Cardiac muscle cell (in vitro differentiated cells and primary cell): ENCODE results near the gene POLE2. TPM values are rescaled to one million over a fixed set of nuclear protein-coding genes. Genes with fewer than 3 reads are reported as not detected.
"Not testable (repeated sequence)": the region's sequence is repeated elsewhere in the genome, so short reads cannot be mapped to it uniquely, and the experiment has no call there.

Experiments
- DNase-seq, 2 donors: peaks; one replicate each; pipeline versions ENCODE4 v3.0.0 to v3.0.0-alpha.2; 2010 to 2017; ENCODE audit warnings: low read depth in 1 of 2, low spot score in 1 of 2
- H3K27ac ChIP-seq: fragments of 200-600 bp; sonication (generic); 2 replicates; pipeline ENCODE4 v1.5.1; 2016
- H3K27me3 ChIP-seq: fragments of 200-600 bp; sonication (generic); 2 replicates; pipeline ENCODE4 v1.6.0; 2016; ENCODE audit warnings: control low read depth
- H3K36me3 ChIP-seq: fragments of 200-600 bp; sonication (generic); 2 replicates; pipeline ENCODE4 v1.5.1; 2016; ENCODE audit warnings: control low read depth
- H3K4me1 ChIP-seq: fragments of 200-600 bp; sonication (generic); 2 replicates; pipeline ENCODE4 v1.8.1; 2017; ENCODE audit warnings: low read depth, mild to moderate bottlenecking, mixed run types
- H3K4me3 ChIP-seq: fragments of 200-600 bp; sonication (generic); 2 replicates; pipeline ENCODE4 v1.5.1; 2016; ENCODE audit warnings: mild to moderate bottlenecking
- H3K9me3 ChIP-seq: fragments of 200-600 bp; sonication (generic); 2 replicates; pipeline ENCODE4 v1.5.1; 2017; ENCODE audit warnings: low read depth, mild to moderate bottlenecking, control low read depth
- polyA plus RNA-seq: library from polyadenylated mRNA; unstranded; fragments of >200 nt; fragmentation: Nextera tagmentation; extraction: Ambion mirVana; gene quantifications from 2 replicates; pipeline ENCODE4 v1.2.1, GENCODE V29; 2016
- total RNA-seq: library from RNA; depleted of rRNA; stranded (reverse); fragments of >200 nt; gene quantifications from 2 replicates; pipeline ENCODE4 v1.2.3, GENCODE V29; 2016
- TF ChIP-seq, protein P1 (sequence below): IDR thresholded peaks from 2 replicates; pipeline ENCODE4 v1.5.1; 2012; ENCODE audit warnings: low read depth, mild to moderate bottlenecking, low read length

Gene POLE2
- total and polyA plus RNA-seq, 2 experiments from 2014 or later: 4.5 to 9.0 TPM

DNA sequence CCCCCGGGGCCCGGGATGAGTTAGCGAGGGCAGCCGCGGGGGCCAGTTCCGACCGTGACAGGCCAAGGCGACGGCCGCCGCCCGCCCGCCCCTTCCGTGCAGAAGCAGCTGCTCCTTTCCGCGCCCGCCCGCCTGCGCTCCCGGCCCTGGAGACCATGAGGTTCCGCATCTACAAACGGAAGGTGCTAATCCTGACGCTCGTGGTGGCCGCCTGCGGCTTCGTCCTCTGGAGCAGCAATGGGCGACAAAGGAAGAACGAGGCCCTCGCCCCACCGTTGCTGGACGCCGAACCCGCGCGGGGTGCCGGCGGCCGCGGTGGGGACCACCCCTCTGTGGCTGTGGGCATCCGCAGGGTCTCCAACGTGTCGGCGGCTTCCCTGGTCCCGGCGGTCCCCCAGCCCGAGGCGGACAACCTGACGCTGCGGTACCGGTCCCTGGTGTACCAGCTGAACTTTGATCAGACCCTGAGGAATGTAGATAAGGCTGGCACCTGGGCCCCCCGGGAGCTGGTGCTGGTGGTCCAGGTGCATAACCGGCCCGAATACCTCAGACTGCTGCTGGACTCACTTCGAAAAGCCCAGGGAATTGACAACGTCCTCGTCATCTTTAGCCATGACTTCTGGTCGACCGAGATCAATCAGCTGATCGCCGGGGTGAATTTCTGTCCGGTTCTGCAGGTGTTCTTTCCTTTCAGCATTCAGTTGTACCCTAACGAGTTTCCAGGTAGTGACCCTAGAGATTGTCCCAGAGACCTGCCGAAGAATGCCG, 66.7 kb downstream of the POLE2 start:
- H3K27ac ChIP-seq: peak overlapping the region; percentile 96
- DNase-seq: peak in 1 of 2 donors; percentile 65
- H3K27me3 ChIP-seq: no peaks in the 10 kb centered on the region
- H3K9me3 ChIP-seq: no peaks in the 10 kb centered on the region
- TF ChIP-seq, protein P1, sequence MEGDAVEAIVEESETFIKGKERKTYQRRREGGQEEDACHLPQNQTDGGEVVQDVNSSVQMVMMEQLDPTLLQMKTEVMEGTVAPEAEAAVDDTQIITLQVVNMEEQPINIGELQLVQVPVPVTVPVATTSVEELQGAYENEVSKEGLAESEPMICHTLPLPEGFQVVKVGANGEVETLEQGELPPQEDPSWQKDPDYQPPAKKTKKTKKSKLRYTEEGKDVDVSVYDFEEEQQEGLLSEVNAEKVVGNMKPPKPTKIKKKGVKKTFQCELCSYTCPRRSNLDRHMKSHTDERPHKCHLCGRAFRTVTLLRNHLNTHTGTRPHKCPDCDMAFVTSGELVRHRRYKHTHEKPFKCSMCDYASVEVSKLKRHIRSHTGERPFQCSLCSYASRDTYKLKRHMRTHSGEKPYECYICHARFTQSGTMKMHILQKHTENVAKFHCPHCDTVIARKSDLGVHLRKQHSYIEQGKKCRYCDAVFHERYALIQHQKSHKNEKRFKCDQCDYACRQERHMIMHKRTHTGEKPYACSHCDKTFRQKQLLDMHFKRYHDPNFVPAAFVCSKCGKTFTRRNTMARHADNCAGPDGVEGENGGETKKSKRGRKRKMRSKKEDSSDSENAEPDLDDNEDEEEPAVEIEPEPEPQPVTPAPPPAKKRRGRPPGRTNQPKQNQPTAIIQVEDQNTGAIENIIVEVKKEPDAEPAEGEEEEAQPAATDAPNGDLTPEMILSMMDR: no peak
- peaks cover 6% of the 10 kb centered on the region for H3K36me3 ChIP-seq
- H3K4me1 ChIP-seq: peaks cover 19% of the 10 kb centered on the region
- peak overlapping the region; percentile 83 for H3K4me3 ChIP-seq

GRCh38 chr14:49620182-49621113, 67.6 kb downstream of the POLE2 start, which contains the start of the genes MGAT2 and RPL36AL:
Gene MGAT2, plus strand, starts transcription at chr14:49620799. Its CDS starts 470 bp downstream, at chr14:49621269.
Gene RPL36AL, minus strand, starts transcription at chr14:49620626. Its CDS starts 1,522 bp downstream, at chr14:49619104.
- Histone ChIP-seq H3K9me3 (no peaks in the 10 kb centered on the region), H3K4me1 (peaks cover 19% of the 10 kb centered on the region), H3K27ac (peak within 1 kb of the TSS; percentile 96), H3K27me3 (no peaks in the 10 kb centered on the region), H3K36me3 (peaks cover 6% of the 10 kb centered on the region), H3K4me3 (peak within 1 kb of the TSS; percentile 83)
- TF ChIP-seq, protein P1: peak; percentile 40
- DNase-seq: peak; percentile 97 to 99

GRCh38 chr14:49619730-49620129, 68.3 kb downstream of the POLE2 start:
- Histone ChIP-seq H3K27me3 (no peaks in the 10 kb centered on the region), H3K4me1 (peaks cover 19% of the 10 kb centered on the region), H3K36me3 (peaks cover 7% of the 10 kb centered on the region), H3K9me3 (no peaks in the 10 kb centered on the region), H3K4me3 (peak overlapping the region; percentile 83), H3K27ac (peak overlapping the region; percentile 96)
- DNase-seq: no peak
- TF ChIP-seq, protein P1: no peak

DNA sequence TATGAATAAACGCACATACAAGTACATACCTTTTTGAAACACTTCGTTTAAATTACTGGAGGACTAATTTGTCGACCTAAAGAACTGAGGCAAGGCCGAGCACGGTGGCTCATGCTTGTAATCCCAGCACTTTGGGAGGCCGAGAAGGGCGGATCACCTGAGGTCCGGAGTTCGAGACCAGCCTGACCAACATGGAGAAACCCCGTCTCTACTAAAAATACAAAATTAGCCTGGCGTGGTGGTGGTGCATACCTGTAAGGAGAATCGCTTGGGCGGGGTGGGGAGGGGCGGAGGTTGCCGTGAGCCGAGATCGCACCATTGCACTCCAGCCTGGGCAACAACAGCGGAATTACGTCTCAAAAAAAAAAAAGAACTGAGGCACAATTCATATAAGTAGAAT, 68.7 kb downstream of the POLE2 start:
- not testable (repeated sequence) for DNase-seq, H3K36me3 ChIP-seq, H3K27me3 ChIP-seq, H3K9me3 ChIP-seq
- Histone ChIP-seq H3K4me3 (peak overlapping the region; percentile 83), H3K4me1 (peaks cover 19% of the 10 kb centered on the region), H3K27ac (peak overlapping the region; percentile 96)

- H3K27me3 ChIP-seq: no peaks in the 10 kb centered on the region
- no peak for DNase-seq
- H3K4me1 ChIP-seq: peaks cover 14% of the 10 kb centered on the region
- H3K4me3 ChIP-seq: no peak overlapping the region
- TF ChIP-seq, protein P1: no peak
- peaks cover 9% of the 10 kb centered on the region for H3K36me3 ChIP-seq
- H3K9me3 ChIP-seq: no peaks in the 10 kb centered on the region
- no peak overlapping the region for H3K27ac ChIP-seq
These were observed 70.0 kb downstream of the POLE2 start for GRCh38 chr14:49617852-49618519.
